Measurements from ENCODE around the gene FOXK2.

FOXK2 gene

DNA sequence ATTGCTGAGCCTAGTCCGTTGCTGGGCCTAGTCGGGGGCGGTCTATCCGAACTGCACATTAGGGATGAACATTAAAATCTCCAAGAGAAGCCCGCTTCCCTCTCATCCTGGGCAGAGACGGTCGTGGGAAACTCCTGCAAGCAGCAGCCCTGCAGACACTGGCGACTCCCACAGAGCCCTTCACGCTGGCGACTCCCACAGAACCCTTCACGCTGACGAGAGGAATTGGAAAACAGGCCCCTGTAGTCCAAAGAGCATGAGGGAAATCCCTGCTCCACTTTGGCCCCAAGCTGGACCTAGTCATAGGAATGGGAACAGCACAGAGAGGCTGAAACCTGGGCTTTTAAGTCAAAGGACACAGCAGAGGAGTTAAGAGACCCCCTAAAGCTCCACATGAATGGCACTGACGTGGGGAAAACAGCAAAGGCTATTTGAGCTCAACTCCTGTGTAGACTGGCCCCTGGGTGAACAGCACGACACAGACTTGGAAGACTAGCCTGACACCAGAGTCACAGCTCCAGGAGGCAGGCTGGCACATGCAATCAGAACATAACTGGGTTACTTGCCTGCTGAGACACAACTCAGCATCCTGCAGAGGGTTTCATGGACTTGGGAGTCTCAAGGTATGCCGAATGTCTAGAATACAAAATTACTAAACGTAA is 86.5 kb downstream of the FOXK2 start:
- DNase-seq (ENCODE audit: low read depth in 2 of 2) = no peak

DNA sequence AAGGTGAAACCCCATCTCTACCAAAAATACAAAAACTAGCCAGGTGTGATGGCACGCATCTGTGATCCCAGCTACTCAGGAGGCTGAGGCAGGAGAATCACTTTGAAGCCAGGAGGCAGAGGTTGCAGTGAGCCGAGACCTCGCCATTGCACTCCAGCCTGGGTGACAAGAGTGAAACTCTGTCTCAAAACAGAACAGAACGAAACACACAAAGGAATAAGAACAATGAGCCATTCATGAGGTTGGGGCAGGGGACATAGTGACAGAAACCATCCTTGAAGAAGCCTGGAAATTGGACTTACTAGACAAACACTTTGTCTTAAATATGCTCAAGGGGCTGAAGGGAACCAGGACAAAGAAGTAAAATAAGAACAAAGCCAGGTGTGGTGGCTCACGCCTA is 89.3 kb downstream of the FOXK2 start:
- DNase-seq (ENCODE audit: low read depth in 2 of 2) = no peak

DNA sequence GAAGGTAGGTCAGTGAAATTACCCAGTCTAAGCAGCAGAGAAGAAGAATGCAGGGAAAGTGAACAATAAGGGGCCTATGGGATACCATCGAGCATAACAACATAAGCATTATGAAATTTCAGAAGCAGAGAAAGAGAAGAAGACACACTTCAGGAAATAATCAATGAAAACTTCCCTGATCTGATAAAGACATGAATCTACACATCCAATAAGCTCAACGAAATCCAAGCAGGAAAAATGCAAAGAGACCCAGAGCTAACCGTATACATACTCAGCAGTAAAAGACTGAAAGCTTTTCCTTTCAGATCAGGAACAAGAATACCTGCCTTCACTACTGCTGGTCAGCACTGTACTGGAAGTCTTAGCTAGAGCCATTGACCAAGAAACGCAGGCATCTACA is 90.1 kb downstream of the FOXK2 start:
- DNase-seq (ENCODE audit: low read depth in 2 of 2) = no peak

DNA sequence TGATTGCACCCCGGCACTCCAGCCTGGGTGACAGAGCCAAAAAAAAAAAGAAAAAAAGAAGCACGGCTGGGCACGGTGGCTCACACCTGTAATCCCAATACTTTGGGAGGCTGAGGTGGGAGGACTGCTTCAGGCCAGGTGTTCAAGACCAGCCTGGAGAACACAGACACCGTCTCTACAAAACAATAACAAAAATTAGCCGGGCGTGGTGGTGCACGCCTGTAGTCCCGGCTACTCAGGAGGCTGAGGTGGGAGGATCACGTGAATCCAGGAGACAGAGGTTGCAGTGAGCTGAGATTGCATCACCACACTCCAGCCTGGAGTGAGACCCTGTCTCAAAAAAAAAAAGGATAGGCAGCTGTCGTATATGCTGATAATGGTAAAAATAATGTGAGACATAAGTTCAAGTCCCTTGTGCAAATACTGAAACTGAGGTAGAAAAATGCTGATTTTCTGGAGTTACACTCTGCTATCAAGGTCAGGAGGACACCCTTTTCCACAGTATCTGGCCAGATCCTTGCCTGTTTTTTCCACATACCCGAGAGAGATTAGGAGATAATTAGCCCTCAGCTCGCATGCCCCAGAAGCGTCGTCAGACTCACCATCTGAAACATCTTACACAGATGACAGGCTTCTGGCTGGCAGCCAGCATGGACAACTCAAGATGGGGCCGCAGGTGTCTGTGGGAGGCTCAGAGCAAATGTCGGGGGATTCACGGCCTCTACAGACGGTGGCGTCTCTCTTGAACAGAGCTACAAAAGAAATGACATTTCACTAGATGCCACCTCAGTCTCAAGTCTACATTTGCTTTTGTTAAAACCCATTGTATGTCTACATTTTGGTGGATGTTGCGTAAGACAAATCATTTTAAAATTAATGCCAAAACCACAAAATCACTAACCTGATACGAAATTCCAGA is 91.9 kb downstream of the FOXK2 start:
- no peak for DNase-seq (ENCODE audit: low read depth in 2 of 2)

DNA sequence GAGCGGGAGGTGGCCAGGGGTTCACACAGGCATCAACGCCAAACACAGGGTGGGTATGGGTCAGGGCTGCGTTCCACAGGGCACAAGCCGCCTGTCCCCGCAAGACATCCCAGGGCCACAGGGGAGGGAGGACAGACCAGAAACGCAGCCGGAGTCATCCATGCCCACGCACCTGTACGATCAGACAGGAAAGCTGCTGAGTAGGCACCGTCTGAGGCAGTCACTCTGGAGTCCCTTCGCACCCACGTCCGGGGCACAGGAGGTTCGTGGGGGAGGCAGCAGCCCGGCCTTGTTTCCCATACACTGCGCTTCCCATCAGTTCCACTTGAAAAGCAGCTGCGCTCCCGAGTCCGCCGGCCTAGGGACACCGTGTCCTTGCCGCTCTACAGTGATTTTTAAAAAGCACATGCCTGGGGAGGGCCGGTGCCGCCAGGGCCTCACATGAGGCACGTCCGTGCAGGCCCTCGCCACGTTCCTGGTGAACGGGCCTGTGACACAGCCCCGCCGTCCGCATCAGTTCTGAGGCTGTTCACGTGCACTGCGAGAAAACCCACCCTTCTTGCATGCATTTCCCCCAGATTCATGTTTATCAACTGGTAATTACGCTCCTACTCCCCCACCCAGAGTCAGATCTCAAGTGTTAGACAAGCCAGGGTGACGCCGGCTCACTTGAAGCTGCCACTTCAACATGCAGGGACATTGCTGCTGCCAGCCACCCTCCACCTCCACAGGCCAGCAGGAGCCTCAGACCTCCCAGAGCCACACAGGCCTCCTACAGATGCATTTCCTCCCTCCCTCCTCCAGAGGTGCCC is 94.0 kb downstream of the FOXK2 start:
- DNase-seq (ENCODE audit: low read depth in 2 of 2) = no peak

DNA sequence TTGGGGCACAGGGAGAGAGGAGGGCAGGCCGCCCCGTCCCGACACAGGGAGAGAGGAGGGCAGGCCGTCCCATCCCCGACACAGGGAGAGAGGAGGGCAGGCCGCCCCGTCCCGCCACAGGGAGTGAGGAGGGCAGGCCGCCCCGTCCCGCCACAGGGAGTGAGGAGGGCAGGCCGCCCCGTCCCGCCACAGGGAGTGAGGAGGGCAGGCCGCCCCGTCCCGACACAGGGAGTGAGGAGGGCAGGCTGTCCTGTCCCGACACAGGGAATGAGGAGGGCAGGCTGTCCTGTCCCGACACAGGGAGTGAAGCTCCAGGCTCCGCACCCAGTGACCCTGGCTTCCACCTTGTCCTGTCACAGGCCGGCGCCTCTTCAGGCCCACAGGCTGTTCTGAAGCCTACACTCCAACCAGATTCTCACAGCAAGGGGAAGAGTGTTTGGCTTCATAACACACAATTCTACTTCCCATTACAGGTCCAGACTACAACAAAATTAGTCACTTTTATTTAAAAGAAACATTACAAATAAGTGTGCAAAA is 94.6 kb downstream of the FOXK2 start:
- DNase-seq (ENCODE audit: low read depth in 2 of 2) = no peak

DNA sequence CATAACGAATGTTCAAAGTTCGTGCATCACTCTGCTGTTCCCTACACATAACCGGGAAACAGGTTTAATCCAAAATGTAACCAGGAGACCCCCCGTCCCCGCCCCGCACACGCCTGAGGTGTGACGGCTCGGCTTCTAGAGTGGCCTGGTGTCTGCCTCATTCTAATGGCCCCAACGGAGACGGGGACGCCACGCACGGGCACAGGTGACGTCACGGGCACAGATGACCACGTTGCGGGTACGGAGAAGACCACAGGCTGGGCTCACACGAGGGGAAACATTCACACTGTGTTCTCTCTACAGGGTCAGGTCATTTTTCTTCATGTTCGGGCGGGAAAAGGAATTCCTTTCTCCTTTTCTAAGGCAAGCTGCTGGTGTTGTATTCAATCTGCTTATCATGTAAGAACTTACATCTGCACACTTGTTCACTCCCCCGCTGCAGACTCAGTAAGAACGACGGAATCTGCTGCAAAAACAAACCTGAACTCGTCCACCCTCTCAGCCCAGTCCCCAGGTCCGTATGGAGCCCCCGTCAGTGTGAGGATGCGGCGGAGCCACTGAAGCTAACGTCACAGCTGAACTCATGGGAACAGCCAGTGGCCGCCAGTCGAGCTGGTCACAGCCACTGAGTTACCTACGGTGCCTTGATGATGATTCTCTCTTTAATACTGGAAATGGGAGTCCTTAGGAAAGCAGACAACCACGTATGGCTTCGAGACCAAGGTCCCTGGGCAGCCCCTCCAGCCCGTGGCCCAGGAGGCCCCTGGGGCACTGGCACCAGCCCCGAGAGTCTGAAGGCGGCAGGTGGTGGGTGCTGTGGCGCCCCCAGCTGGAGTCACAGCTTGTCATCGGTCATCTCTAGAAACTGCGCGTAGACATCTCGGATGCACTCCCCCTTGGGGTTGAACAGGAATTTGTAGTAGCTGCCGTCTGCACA is 95.8 kb downstream of the FOXK2 start:
- no peak for DNase-seq (ENCODE audit: low read depth in 2 of 2)

DNA sequence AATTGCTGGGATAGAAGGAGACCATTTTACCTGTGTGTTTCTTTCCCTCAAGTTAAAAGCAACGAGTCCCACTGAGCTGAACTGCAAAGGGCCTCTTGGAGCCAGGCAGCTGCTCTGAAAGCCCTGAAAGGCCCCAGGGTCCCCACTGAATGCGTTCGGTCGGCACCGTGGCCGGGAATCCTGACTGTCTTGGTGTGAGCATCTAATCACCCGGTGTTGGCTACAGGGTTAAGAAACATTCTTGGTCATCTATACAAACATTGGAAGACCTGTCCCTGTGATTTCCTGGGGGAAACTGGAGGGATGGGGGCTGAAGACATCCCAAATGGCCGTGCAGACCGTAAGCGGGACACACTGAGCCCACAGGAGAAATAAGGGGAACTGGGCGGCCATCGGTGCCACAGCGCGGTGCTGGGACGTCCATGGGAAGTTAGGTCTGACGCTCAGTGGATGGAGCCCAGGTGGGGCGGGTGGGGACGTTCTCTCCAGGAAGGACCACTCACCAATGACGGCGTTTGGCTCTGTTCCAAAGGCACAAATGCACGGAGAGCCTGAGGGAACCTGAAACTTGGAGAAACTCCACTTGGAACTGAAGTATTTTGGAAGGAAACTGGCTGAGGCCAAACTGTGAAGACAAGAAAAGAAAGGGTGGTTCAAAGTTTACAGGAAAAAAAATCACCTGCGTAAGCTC is 96.6 kb downstream of the FOXK2 start:
- DNase-seq (ENCODE audit: low read depth in 2 of 2) = no peak

DNA sequence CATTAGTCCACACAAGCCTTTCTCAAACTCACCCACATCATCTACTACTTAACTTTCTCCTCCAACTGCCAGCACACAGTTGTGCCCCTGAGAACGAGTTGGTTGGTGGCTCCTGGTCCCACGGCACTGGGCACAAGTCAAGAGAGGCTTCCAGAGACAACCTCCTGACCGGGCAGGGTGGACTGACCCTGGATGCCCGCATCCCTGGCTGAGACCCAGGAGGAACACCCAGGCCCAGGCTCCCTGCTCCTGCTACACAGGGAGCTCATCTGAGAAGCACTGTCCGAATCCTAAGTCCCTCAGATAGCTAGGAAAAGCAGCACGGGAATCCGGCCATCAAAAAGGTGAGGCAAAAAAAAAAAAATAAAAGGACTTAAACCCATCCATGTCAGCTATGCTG is 99.7 kb downstream of the FOXK2 start:
- no peak for DNase-seq (ENCODE audit: low read depth in 2 of 2)

DNA sequence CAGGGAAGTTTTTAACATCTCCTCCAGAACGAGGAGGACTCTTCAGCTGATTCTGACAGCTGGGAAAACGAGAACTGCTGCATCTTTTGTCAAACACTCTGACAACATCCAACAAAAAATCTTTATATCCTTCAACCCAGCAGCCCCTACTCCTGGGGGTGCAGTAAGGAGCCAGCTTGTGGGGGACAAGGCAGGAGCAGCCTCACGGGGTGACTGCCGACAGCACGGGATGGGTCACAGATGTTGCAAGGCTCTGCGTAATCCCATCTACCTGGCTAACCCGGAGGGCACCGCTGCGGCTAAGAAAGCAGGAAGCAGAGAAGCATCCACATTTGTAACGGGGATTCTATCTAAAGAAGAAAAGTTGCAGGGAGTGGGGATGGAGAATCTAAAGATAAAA is 100.1 kb downstream of the FOXK2 start:
- DNase-seq (ENCODE audit: low read depth in 2 of 2) = no peak

DNA sequence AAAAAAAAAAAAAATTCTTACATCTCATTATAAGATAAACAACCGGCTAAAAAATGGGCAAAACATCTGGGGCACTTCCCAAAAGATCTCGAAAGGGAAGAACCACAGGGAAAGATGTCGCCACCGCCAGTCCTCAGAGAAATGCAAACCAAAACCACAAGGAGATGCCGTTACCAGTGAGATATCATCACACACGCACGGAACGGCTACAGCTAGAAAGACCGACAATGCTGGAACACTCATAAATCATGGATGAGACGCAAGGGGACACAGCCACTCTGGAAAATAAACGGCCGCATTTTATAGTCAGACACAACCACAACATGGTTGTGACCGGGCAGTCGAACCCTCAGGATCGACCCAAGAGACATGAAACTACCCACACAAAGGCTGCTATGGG is 104.2 kb downstream of the FOXK2 start:
- no peak for DNase-seq (ENCODE audit: low read depth in 2 of 2)

DNA sequence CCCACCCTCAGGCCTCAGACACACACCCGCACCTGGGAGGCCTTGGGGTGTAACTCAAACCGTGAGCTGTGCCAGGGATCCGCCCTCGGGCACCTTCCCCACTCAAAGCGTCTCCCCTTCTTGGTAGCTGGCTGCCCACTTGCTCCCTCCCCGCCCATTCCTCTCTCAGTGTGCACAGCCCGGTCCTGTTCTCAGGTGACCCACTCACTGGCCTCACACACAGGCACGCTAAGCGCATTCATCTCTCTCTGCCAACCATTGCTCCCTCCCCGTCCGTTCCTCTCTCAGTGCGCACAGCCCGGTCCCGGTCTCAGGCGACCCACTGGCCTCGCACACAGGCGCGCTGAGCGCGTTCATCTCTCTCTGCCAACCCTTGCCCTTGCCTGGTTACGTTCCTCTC is 107.9 kb downstream of the FOXK2 start:
- no peak for DNase-seq (ENCODE audit: low read depth in 2 of 2)

DNA sequence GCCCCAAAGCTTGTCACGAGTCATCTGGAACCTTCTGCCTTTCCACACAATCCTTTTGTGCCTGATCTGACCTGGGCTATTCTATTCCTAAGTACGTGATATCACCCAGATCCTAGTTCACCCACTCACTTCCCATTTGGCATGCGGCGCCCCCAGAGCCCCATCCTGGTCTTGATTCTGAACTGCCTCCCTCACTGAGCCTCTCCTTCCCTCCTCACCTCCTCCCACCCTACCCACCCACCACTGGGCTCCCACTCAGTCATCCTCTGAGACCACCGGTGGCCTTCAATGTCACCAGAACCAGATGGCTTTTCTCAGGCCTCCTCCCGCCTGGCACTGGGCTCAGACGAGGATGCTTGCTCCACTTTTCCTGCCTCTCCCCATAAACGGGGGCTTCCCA is 110.2 kb downstream of the FOXK2 start:
- no peak for DNase-seq (ENCODE audit: low read depth in 2 of 2)

DNA sequence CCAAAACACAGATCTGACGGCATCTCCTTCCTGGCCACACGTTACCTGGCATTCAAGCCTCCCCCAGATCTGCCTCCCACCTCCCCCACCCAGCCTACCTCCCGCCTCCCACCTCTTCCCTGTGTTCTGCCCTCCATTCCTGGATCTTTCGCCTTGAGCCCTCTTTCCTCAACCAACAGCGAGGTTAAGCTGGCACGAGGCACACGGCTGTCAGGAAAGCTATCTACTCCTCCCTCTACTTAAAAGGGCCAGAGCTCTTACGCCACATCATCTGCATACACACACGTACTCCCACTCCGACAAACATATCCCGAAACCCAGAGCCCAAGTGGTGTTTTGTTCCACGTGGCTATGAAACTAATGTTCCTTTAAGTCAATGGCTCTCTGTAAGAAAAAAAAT is 110.7 kb downstream of the FOXK2 start:
- DNase-seq (ENCODE audit: low read depth in 2 of 2) = no peak

DNA sequence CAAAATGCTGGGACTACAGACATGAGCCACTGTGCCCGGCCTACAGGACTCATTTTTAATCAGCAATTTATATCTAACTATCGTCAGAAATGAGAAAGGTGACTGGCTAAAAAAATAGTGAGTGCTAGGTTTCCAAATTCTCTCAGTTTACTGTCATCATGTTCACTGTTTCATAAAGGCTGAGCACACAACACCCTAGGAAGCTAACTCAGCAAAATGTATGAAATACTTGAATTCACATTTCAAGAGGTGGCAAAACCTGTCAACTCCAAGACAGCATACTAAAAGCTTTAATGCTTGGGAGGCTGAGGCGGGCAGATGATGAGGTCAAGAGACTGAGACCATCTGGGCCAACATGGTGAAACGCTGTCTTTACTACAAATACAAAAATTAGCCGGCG is 112.0 kb downstream of the FOXK2 start:
- DNase-seq (ENCODE audit: low read depth in 2 of 2) = no peak

DNA sequence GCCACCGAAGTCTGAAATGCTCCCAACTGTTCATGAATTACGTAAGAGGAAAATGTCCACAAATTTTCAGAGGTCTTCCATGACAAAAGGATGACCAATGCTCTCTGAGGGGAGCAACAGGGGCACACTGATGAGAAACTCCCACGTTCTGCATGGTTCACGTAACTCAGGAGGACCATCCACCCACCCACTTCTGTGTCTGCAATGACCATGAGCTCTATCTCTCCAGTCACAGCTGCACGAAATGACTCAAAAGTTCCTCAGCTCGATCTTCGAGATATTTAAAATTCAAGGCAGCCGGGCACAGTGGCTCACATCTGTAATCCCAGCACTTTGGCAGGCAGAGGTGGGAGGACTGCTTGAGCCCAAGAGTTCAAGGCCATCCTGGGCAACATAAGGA is 112.9 kb downstream of the FOXK2 start:
- no peak for DNase-seq (ENCODE audit: low read depth in 2 of 2)

DNA sequence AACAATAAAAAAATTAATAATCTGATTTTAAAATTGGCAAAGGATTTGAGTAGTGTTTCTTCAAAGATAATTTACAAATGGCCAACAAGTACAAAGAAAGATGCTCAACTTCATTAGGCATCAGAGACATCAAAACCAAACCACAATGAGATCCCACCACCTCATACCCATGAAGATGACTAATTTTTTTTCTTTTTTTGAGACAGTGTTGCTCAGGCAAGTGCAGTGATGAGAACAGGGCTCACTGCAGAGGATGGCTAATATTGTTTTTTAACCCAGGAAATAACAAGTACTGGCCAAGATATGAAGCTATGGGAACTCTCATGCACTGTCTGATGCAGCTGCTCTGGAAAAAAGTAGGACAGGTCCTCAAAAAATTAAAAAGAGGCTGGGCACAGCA is 113.8 kb downstream of the FOXK2 start:
- DNase-seq (ENCODE audit: low read depth in 2 of 2) = no peak

DNA sequence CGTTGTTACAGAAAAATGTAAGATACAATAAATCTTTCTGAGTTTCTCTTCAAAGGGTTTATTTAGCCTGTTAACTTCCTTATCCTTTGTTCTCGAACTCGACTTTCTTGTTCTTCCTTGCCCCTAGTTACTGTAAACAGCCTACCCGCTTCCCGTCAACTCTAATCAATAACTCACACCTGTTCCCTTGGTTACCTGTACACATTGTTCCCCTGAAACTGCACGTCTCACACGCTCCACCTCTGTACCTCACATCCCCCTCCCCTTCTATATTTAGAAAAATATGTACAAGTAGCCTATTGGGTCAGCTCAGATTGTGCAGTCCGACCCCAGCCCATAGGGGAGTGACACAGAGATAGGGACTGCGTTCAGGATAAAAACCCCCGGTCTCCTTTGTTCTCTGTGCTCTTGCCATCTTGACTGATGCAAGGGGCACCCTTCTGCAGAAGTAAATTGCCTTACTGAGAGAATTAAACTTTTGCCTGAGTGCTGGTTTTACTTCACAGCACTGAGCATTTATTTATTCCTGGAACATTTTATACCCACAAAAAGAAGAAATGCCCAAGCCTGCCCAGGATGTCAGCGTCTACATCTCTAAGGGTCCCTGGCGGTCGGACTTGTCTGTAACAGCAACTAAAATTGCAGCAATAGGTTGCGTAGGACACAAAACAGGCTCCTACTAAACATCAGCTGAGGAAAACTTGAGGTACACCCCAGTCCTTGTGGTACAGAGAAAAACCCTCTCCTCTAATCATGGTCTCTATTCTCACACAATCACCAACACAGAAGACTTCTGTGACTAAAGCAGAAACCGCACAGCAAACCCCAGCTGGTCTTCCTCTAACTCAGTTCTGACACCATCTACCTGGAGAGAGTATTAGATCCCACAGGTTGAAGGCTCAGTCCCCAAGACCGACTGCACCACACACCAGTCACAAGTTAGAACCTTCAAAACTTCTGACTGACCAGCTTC is 117.4 kb downstream of the FOXK2 start:
- no peak for DNase-seq (ENCODE audit: low read depth in 2 of 2)

DNA sequence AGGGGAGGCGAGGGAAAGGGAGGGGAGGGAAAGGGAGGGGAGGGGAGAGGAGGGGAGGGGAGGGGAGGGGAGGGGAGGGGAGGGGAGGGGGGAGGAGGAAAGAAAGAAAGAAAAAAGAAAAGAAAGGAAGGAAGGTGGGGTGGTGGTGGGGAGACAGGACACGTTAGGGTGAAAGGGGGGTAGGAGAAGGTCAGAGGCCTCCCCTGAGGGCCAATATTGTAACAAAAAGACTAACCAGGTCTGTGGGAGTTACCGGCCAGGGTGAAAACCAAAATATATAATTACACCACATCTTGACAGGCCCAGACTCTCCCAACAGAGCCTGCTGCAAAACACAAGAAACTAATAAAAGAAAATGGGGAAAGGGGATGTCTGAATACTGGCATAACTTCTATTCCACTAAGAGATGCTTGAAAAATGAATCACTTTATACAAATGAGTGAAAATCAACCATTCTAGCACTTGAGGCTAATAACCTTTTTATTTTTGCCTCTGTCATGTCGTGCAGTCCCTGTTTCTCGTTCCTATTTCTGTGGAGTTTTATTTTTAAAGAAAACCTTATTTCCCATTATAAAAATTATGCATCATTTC is 118.7 kb downstream of the FOXK2 start:
- no peak for DNase-seq (ENCODE audit: low read depth in 2 of 2)
